Lower leg skin (tissue), 3 donors: ENCODE results near the gene CHTF18.

ENCODE experiments used
- POLR2A ChIP-seq, 2 donors: fragments of 450-650 bp; IDR thresholded peaks; one replicate each; pipeline ENCODE4 v1.6.1; 2016 to 2017; ENCODE audit warnings: antibody characterized with exemption in 2 of 2, mild to moderate bottlenecking in 1 of 2, moderate library complexity in 1 of 2
- TF ChIP-seq, protein P1 (sequence below), 3 donors: fragments of 450-650 bp; IDR thresholded peaks; one replicate each; pipeline ENCODE4 v1.5.1; 2016; ENCODE audit warnings: antibody characterized with exemption in 3 of 3, mild to moderate bottlenecking in 3 of 3, moderate library complexity in 2 of 3

DNA sequence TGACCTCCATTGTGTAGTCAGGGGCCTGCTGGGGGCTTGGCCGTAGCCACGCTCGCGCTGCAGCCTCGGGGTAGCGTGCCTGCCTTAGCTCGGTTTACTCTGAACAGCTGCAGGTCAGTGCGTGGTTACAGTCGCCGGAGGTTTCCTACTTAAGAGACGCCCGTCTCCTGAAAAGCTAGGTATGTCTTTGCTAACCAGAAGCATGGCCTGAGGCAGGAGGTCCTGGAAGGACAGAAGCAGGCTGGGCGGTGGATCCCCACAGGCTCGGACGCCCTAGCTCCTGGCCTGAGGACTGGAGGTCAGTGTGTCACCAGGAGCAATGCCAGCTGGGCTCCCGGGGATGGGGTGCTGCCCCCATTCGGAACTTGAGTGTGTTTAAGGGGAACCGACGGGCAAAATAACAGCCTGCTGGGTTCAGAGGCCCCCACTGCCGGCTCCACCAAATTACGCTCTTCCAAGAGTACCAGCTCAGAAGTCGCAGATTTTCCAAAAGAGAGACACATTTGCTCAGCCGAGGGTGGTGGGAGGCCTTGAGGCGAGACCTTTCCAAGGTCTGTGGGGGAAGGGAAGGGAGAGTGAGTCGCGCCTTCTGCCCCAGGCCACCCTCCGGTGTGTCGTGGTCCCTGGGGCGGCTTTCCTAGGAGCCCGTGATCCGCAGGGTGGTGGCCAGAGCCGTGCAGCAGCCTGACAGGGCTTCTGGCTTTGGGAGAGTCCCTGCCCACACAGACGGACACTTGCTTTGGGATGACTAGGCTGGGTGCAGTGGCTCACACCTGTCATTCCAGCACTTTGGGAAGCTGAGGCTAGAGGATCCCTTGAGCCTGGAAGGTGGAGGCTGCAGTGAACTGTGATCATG is 16.0 kb downstream of the CHTF18 start:
- TF ChIP-seq, protein P1, sequence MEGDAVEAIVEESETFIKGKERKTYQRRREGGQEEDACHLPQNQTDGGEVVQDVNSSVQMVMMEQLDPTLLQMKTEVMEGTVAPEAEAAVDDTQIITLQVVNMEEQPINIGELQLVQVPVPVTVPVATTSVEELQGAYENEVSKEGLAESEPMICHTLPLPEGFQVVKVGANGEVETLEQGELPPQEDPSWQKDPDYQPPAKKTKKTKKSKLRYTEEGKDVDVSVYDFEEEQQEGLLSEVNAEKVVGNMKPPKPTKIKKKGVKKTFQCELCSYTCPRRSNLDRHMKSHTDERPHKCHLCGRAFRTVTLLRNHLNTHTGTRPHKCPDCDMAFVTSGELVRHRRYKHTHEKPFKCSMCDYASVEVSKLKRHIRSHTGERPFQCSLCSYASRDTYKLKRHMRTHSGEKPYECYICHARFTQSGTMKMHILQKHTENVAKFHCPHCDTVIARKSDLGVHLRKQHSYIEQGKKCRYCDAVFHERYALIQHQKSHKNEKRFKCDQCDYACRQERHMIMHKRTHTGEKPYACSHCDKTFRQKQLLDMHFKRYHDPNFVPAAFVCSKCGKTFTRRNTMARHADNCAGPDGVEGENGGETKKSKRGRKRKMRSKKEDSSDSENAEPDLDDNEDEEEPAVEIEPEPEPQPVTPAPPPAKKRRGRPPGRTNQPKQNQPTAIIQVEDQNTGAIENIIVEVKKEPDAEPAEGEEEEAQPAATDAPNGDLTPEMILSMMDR (IDR thresholded peaks at IDR 0.05) = no peak
- no peak for TF ChIP-seq POLR2A (IDR thresholded peaks at IDR 0.05)
